ENCODE results near the gene DCAF11. TPM values are rescaled to one million over a fixed set of nuclear protein-coding genes. Genes with fewer than 3 reads are reported as not detected.

The DCAF11 gene
- total and polyA plus RNA-seq, 2 of the 8 experiments (the other 6 are each of a cell fraction or from before 2014, with no cell fraction given), result 60.4 to 63.6 TPM

DNA sequence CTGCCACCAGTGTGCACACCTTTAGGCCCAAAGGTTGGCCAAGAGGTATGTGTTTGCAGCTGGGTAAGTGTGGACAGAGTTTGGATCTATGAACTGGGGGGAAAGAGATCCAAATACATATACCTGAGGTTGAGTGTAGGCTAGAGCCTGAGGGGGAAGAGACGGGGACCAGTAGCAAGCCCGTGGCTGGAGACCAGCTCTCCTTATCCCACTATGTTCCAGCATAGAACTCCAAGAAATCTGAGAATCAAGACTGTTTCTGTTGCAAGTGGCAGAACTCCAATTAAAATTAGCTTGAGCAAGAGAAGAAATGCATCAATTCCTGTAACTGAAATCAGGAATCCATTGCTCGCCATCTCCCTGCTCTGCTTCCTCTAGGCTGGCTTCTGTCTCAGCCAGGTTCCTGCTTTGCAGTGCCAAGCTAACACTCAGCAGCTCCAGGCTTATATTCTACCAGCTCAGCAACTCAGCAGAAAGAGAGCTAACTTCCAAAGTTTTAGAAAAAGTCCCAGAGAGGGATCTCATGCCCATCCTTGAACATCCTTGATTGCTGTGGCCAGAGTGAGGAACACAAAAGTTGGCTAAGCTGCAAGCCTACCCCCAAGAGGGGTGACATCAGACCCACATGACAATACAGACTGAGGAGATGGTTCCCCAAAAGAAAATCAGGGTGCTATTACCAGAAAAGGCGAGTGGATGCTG is 21.9 kb upstream of the DCAF11 start:
- no peak overlapping the region for H4K8ac ChIP-seq (ENCODE audit: extremely low read depth, insufficient read depth, low read length)
- peaks cover 3% of the 10 kb centered on the region in 2 experiments for H4K20me1 ChIP-seq (replicated peaks in 1 of 2; ENCODE audit: control insufficient read depth in 1 of 2, insufficient read depth in 2 of 2, low read length in 2 of 2)
- no peaks in the 10 kb centered on the region for H3K9me3 ChIP-seq (ENCODE audit: insufficient read depth in 2 of 2, low read depth in 1 of 2, low read length in 1 of 2)
- FAIRE-seq, result no peak
- H4K5ac ChIP-seq (ENCODE audit: insufficient read length, low read depth, low read length), result no peak overlapping the region
- H2BK15ac ChIP-seq (ENCODE audit: low read length), result peak overlapping the region; percentile 5
- ChIA-PET CTCF (ENCODE audit: partially characterized antibody) (interaction anchor here (1.2 to 12.8 kb wide), 7 partner anchors 8 to 70 kb away, joined by 3 to 316 read pairs (median 20); partner anchors contain the start of genes CARMIL3, CPNE6, DCAF11 and NRL), POLR2A (ENCODE audit: partially characterized antibody) (interaction anchor here (0.8 to 23.9 kb wide), 12 partner anchors 13 to 104 kb away, joined by 3 to 626 read pairs (median 20); partner anchors contain the start of genes CARMIL3, CPNE6, DCAF11 and DHRS4L2)
- H3K23me2 ChIP-seq (ENCODE audit: low read depth, low read length), result peaks cover 8% of the 10 kb centered on the region
- H3K4me2 ChIP-seq (ENCODE audit: insufficient read depth in 1 of 2, low read depth in 2 of 2, low read length in 2 of 2), result no peak overlapping the region; a peak in 1 of 4 replicates
- peak overlapping the region; percentile 87 for H2BK20ac ChIP-seq (ENCODE audit: low read length)
- H3K4ac ChIP-seq (replicated peaks; ENCODE audit: insufficient read length, low read depth, low read length), result no peak overlapping the region
- peak overlapping the region; percentile 86 for H2BK120ac ChIP-seq (replicated peaks; ENCODE audit: low read depth, low read length)
- H3K36me3 ChIP-seq (ENCODE audit: control insufficient read depth in 2 of 4, insufficient read depth in 4 of 4, low read length in 3 of 4), result peaks cover 0 to 8% (median 0%) of the 10 kb centered on the region in 4 experiments; a peak in 2 of 8 replicates
- peak overlapping the region; percentile 88; the same call in 1 of the 2 replicates for H3K18ac ChIP-seq (ENCODE audit: extremely low read depth, low read length)
- no peak overlapping the region for H3K9ac ChIP-seq (replicated peaks in 1 of 4; ENCODE audit: extremely low read depth in 1 of 4, low read depth in 3 of 4, low read length in 3 of 4)
- H3K14ac ChIP-seq (ENCODE audit: insufficient read length), result no peak overlapping the region
- no peak overlapping the region for H3K4me3 ChIP-seq (ENCODE audit: extremely low read depth in 1 of 4, insufficient read depth in 2 of 4, low read depth in 3 of 4, low read length in 4 of 4)
- H2BK5ac ChIP-seq (ENCODE audit: low read depth, low read length), result peak overlapping the region; percentile 99
- H2BK12ac ChIP-seq (ENCODE audit: low read depth, low read length), result peak overlapping the region; percentile 99
- H3K56ac ChIP-seq (replicated peaks; ENCODE audit: insufficient read length, low read depth, low read length), result no peak overlapping the region
- H3K79me1 ChIP-seq (ENCODE audit: low read depth, low read length), result peaks cover 5% of the 10 kb centered on the region
- peak overlapping the region; percentile 79 for H4K91ac ChIP-seq (replicated peaks; ENCODE audit: insufficient read length, low read length)
- peak overlapping the region; percentile 100 for H2AK5ac ChIP-seq (ENCODE audit: low read depth, low read length)
- H3K4me1 ChIP-seq (replicated peaks in 1 of 4; ENCODE audit: control insufficient read depth in 3 of 4, insufficient read depth in 4 of 4, low read length in 3 of 4), result peaks cover 5 to 13% (median 9%) of the 10 kb centered on the region in 4 experiments
- DNase-seq (ENCODE audit: low read depth in 1 of 2, low spot score in 2 of 2), result no peak
- no peaks in the 10 kb centered on the region for H3K27me3 ChIP-seq (replicated peaks in 1 of 4; ENCODE audit: control insufficient read depth in 3 of 4, extremely low read depth in 1 of 4, insufficient read depth in 3 of 4, low read length in 3 of 4)
- WGBS, 2 experiments (ENCODE audit: extremely low coverage in 1 of 2, insufficient coverage in 1 of 2, insufficient read length in 1 of 2, insufficient replicate concordance in 2 of 2, low coverage in 1 of 2, low lambda C conversion rate in 2 of 2, missing lambda C conversion rate in 1 of 2), result 97% methylated on average over 4 of the region's 4 CpGs; no CpG with 5 or more reads in 1 of the 2 experiments
- peaks cover 0 to 21% of the 10 kb centered on the region in 2 experiments; a peak in 2 of 4 replicates for H3K79me2 ChIP-seq (ENCODE audit: control insufficient read depth in 1 of 2, insufficient read depth in 2 of 2, low read length in 2 of 2)
- H3K23ac ChIP-seq (ENCODE audit: insufficient read length), result no peak overlapping the region
- H2AFZ ChIP-seq (ENCODE audit: low read length), result no peak overlapping the region
- no peak overlapping the region for H3K27ac ChIP-seq (ENCODE audit: low read depth, low read length)
- no peak for TF ChIP-seq BCL11A (IDR thresholded peaks at IDR 0.05; ENCODE audit: low read depth in 2 of 2, low read length in 2 of 2)
- no peak for TF ChIP-seq SP1 (IDR thresholded peaks at IDR 0.05; ENCODE audit: low read depth, low read length)
- TF ChIP-seq, protein P1, sequence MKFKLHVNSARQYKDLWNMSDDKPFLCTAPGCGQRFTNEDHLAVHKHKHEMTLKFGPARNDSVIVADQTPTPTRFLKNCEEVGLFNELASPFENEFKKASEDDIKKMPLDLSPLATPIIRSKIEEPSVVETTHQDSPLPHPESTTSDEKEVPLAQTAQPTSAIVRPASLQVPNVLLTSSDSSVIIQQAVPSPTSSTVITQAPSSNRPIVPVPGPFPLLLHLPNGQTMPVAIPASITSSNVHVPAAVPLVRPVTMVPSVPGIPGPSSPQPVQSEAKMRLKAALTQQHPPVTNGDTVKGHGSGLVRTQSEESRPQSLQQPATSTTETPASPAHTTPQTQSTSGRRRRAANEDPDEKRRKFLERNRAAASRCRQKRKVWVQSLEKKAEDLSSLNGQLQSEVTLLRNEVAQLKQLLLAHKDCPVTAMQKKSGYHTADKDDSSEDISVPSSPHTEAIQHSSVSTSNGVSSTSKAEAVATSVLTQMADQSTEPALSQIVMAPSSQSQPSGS (IDR thresholded peaks at IDR 0.05; ENCODE audit: low read length), result no peak
- no peak for TF ChIP-seq HDAC2 (IDR thresholded peaks at IDR 0.05; ENCODE audit: borderline replicate concordance in 1 of 2, low read depth in 2 of 2, low read length in 2 of 2)
- no peak for TF ChIP-seq SIN3A (conservative IDR thresholded peaks at IDR 0.05 in 1 of 2, IDR thresholded peaks at IDR 0.05 in 1 of 2; ENCODE audit: low read depth in 1 of 2, low read length in 2 of 2)
- no peak for TF ChIP-seq ASH2L (IDR thresholded peaks at IDR 0.05; ENCODE audit: low read length)
- TF ChIP-seq SIX5 (IDR thresholded peaks at IDR 0.05; ENCODE audit: low read depth, low read length), result no peak
- no peak for TF ChIP-seq SUZ12 (IDR thresholded peaks at IDR 0.05; ENCODE audit: low read length)
- no peak for TF ChIP-seq FOSL1 (IDR thresholded peaks at IDR 0.05; ENCODE audit: insufficient read depth, low read depth, low read length)

Data from H1 (cell line).